T-helper 9 cell (primary cell): Measurements from ENCODE around the gene GADD45GIP1.

Experiments used
- DNase-seq: peaks from one replicate; pipeline ENCODE4 v3.0.0-alpha.2; 2020
- total RNA-seq, 2 donors: gene quantifications; one replicate each; lab custom pipeline; 2026; lab: John Stamatoyannopoulos, UW

The GADD45GIP1 gene
- 17.9 to 39.9 reads per million in 2 donors for total RNA-seq

- DNase-seq: peak; percentile 67
These were observed at the start of gene GADD45GIP1 for GRCh38 chr19:12956446-12957388. Gene GADD45GIP1 (minus strand): TSS chr19:12957223. CDS start chr19:12957212, 11 bp downstream.

GRCh38 chr19:13005861-13006370 lies 48.9 kb upstream of the GADD45GIP1 start:
- DNase-seq: no peak

GRCh38 chr19:13005253-13005652 lies 48.2 kb upstream of the GADD45GIP1 start:
- DNase-seq: no peak

GRCh38 chr19:13004273-13004672 lies 47.2 kb upstream of the GADD45GIP1 start:
- no peak for DNase-seq

DNA sequence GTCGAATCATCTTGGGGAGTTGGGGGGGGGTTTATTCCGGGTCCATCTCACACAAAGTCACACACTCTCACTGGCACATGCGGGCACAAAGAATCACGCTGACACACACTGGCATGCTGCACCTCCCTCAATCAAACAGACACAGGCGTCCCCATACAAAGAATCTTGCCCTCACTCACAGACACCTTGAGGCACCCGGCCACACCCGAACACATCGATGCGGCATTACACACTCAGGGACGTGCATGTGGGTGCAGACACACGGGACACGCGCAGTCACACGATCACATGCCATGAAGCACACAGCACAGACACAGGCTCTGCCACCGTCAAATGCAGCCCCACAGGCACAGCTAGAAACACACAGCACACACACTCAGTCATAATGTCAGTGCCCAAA lies 46.1 kb upstream of the GADD45GIP1 start:
- DNase-seq: no peak

- no peak for DNase-seq
These were observed 45.3 kb upstream of the GADD45GIP1 start for GRCh38 chr19:13002166-13002898.

DNA sequence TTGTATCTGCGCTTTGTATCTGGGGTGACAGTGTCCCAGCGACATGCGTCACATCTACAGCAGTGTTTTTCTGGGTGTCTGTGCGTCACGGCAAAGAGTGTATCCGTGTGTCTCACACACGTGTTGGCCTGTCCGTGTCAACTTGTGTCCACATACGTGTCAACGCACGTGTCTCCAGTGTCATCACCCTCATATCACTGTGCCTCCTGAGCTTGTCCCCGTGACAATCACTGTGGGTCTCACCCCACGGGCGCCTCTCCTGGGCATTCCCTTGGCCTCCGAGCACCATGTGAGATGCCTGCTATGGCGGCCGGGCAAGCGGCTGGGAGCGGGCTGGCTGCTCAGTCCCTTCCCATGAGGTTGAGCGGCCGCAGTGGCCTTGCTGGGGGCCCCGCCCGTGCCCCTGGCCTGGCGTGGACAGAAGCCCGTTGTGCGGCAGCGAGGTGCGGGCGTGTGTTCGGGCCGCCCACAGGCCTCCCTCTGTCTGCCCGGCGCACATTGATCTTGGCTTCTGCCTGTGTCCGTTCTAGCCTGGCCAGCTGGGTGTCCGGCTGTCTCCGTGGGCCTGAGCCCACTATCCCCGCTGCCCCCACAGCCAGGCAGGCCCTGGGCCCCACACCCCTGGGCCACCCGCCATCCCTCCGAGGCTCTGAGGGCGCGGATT lies 44.6 kb upstream of the GADD45GIP1 start:
- DNase-seq: no peak

DNA sequence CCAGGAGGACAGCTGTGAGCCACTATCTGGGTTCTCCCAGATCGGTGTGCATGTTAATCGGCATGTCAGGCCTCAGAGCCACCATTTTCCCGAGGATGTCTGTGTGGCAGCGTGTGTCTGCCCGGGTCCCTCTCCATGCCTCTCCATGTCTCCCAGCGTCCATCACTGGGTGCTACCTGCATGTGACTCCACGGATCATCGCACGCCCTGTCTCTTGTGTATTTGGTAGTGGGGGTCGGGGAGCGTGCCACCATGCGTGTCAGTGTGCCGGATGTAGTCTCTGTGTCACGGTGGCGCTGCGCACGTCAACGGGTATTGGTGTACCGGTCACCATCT lies 44.1 kb upstream of the GADD45GIP1 start:
- DNase-seq: no peak

DNA sequence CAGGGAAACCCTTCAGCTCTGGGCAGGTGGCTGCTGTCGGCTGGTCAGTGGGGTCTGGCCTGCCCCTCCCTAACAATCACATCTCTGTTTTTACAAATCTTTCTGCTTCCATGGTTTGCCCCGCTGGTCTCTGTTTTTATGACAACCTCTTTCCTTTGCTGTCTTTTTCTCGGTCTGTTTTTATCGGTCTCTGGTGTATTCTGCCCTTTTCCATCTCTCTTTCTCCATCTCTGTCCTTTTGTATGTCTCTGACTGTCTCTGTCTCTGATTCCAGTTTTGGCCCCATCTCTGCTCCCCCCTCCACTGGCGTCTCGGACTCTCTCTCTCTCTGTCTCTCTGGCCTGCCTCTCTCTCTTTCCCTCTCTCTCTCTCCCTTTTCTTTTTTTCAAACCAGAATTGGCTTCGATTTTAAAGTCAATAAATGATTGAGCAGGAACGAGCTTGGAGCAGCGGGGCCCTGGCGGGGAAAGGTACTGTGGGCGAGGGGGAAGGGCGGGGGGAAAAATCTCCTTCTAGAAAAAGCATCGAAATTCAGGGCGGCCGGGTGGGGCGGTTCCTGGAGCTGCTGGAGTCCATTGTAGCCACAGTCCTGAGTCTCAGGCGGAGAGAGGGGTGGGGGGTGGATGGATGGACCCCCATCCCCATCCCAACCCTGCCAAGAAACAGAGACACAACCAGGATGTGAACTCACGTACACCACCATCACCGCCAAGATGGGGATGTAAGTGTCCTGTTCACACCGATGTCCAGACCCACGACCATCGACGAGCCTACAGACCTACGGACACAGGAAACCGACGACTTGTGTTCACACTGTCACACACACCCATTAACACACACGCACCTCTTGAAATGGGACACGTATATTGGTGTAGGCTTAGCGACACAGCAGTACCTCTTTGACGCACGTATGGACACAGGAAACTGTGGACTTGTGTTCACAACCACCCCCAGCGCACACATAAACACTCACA lies 41.2 kb upstream of the GADD45GIP1 start:
- no peak for DNase-seq

DNA sequence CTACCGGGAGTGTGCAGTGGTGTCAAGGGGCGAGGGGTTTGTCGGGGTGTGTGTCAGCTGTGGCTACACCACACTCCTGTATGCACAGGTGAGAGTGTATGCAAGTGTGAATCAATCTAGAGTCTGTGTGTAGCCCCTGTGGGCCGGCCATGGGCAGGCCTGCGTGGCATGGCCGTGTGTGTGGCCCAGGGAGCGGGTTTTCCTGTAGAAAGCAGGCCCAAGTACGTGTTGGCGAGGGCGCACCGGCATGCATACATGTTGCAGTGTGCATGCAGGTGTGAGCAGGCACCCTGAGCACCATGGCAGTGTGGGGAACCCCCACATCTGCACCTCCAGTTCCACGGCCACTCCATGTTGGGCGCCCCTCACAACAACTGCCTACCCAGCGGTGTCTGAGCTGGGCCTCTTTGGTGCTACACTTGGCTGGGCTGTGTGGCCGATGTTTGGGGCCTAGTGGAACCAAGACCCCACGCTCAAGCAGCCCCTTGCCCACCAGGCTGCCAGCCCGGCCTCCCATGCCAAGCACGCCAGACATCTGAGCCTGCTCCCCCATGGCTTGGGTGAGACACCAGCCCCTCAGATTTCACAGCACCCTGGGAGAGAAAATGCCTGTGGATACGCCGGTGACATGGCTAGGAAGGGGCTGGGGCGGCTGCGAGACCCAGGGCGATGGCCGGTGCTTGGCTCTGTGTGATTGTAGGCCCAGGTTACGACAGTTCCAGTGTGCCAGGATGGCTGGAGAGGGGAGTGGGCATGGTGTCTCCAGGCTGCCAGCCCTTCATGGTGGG lies 40.4 kb upstream of the GADD45GIP1 start:
- no peak for DNase-seq

GRCh38 chr19:12996406-12997094 lies 39.5 kb upstream of the GADD45GIP1 start:
- DNase-seq: no peak

DNA sequence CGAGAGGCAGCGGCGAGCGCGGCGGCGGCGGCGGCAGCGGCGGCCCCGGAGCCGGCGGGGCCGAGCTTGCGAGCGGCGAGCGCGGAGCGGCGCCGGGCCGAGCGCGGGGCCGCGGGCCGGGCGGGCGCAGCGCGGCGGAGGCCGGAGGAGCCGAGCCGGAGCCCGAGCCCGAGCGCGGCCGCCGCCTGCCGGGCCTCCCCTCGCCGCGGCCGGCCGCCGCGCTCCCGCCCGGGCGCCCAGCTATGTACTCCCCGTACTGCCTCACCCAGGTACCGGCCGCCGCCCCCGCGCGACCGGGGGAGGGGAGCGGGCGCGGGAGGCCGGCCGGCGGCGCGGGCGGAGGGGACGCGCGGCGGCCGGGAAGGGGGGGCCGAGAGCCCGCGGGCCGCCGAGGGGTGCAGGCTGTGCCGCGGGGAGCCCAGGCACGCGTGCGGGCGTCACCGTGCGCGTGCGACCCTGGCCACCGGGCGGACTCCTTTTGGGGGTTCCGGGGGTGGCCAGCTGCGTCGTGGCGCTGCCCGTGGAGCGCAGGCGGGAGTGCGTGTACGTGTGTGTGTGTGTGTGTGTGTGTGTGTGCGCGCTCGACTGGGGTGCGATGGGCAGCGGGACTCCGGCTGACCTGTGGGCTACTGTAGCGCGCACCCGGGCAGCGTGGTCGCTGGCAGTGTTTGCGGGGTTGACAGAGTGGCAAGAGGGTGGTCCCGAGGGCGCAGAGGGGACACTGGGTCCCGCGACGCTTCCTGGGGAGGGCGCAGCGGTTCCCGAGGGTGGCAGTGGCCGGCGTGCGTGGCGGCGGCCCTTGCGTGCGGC lies 38.8 kb upstream of the GADD45GIP1 start:
- DNase-seq: no peak

GRCh38 chr19:12994701-12995595 lies 37.9 kb upstream of the GADD45GIP1 start, which contains the start of gene NFIX:
Gene NFIX (plus strand): TSS chr19:12995475. CDS start chr19:12995838, 363 bp downstream.
- DNase-seq: peak; percentile 44

DNA sequence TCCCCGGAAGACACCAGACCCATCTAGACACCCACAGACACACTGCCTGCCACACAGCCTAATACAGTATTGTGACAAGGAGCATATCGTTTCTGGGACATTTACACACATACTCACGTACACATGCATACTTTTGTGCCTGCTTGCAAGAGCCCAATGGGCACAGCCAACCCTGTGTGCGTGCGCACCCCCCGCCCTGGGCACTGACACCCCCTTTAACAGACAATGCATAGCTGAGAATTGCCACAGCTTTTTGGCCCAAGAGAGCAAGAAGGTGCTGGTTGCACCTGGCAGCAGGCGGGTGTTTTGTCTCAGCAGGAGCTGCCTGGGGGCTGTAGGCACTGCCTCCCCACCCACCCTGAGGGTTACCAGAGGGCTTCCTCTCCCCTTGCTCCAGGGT lies 36.5 kb upstream of the GADD45GIP1 start:
- DNase-seq: no peak

DNA sequence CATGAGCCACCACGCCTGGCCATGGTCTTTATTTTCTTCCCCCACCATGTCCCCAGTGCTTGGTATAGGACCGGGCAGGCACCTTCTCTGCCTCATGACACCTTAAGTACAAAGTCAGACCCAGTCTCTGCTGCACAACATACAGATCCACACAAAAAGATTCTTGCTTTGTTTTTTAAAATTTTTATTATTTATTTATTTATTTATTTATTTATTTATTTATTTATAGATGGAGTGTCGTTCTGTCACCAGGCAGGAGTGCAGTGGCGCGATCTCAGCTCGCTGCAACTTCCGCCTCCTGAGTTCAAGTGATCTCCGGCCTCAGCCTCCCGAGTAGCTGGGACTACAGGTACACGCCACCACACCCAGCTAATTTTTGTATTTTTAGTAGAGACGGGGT lies 35.7 kb upstream of the GADD45GIP1 start:
- DNase-seq: no peak

DNA sequence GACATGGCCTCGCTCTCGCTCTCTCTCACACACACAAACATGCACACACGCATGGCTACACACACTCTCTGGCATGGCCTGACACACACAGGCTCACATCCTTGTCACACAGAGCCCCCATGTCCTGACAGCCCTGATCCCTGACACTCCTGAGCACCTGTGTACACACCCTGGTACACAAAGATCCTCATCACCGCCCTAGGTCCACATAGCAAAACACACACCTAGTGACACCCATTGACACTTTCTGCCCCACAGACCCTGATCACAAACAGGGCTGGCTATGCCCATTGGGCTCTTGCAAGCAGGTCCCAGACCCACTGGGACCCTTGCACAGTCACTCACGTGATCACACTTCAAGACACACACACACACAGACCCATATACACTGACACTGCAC lies 34.3 kb upstream of the GADD45GIP1 start:
- DNase-seq: no peak

DNA sequence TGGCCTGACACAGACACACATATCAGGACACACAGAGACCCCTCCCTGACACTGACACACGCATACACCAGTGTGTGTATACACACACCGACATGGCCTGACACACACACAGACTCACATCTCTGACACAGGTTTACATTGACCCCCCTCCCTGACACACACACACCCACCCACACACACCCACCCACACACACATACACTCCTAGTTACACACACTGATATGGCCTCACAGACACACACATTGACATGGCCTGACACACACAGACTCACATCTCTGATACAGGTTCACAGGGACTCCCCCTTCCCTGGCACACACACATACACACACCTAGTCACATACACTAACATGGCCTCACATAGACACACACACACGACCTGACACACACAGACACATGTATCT lies 33.8 kb upstream of the GADD45GIP1 start:
- DNase-seq: no peak

GRCh38 chr19:12990431-12990830 lies 33.4 kb upstream of the GADD45GIP1 start:
- no peak for DNase-seq
